CD14-positive monocyte (primary cell): ENCODE results near the gene ARMC5. TPM values are rescaled to one million over a fixed set of nuclear protein-coding genes. Genes with fewer than 3 reads are reported as not detected.

Experiments used
- DNase-seq, 3 donors: peaks; one replicate each; pipeline ENCODE4 v3.0.0-alpha.2; 2011 to 2022
- H2AFZ ChIP-seq: 2 replicates; pipeline ENCODE4 v1.6.0; 2012; ENCODE audit warnings: mild to moderate bottlenecking, low read depth, low read length, inconsistent platforms; ENCODE audit not compliant: insufficient read depth, poor library complexity, severe bottlenecking
- H3K27ac ChIP-seq, 2 donors: 1 replicate in 1 of 2; 2 replicates in 1 of 2; pipeline ENCODE4 v1.5.1; 2012 to 2013; ENCODE audit warnings: low read length in 2 of 2, control low read depth in 1 of 2, inconsistent platforms in 1 of 2, low read depth in 1 of 2, mild to moderate bottlenecking in 1 of 2
- H3K27me3 ChIP-seq, 2 donors: one replicate each; pipeline versions ENCODE4 v1.6.0 to v1.6.1; 2011 to 2013; ENCODE audit warnings: low read length in 2 of 2; ENCODE audit not compliant: control insufficient read depth in 2 of 2, insufficient read depth in 2 of 2
- H3K36me3 ChIP-seq, 2 donors: replicated peaks in 1 of 2; 1 replicate in 1 of 2; 2 replicates in 1 of 2; pipeline versions ENCODE4 v1.5.1 to v1.6.1; 2012 to 2013; ENCODE audit warnings: low read length in 2 of 2, control low read depth in 1 of 2, inconsistent platforms in 1 of 2, mild to moderate bottlenecking in 1 of 2; ENCODE audit not compliant: insufficient read depth in 2 of 2, control insufficient read depth in 1 of 2
- H3K4me1 ChIP-seq, 2 donors: 1 replicate in 1 of 2; 2 replicates in 1 of 2; pipeline versions ENCODE4 v1.5.1 to v1.6.1; 2012 to 2013; ENCODE audit warnings: low read length in 2 of 2, control low read depth in 1 of 2, inconsistent platforms in 1 of 2, mild to moderate bottlenecking in 1 of 2, moderate library complexity in 1 of 2; ENCODE audit not compliant: insufficient read depth in 2 of 2, control insufficient read depth in 1 of 2
- H3K4me2 ChIP-seq: replicated peaks from 2 replicates; pipeline ENCODE3; 2012; ENCODE audit warnings: low read length, moderate library complexity, mild to moderate bottlenecking; ENCODE audit not compliant: poor library complexity, severe bottlenecking; ENCODE audit errors: extremely low read depth
- H3K4me3 ChIP-seq, 3 experiments: fragments of 200-600 bp in 1 of 3; sonication (generic) in 1 of 3; replicated peaks in 1 of 3; 1 replicate in 2 of 3; 2 replicates in 1 of 3; pipeline ENCODE4 v1.5.1; 2011 to 2013; ENCODE audit warnings: low read length in 3 of 3, mild to moderate bottlenecking in 3 of 3, control low read depth in 2 of 3, low read depth in 2 of 3, inconsistent platforms in 1 of 3, moderate library complexity in 1 of 3
- H3K79me2 ChIP-seq: 2 replicates; pipeline ENCODE4 v1.6.0; 2012; ENCODE audit warnings: mild to moderate bottlenecking, control low read depth, inconsistent platforms, low read length, moderate library complexity; ENCODE audit not compliant: insufficient read depth
- H3K9ac ChIP-seq: 2 replicates; pipeline ENCODE4 v1.6.0; 2017; ENCODE audit warnings: low read length, mild to moderate bottlenecking; ENCODE audit not compliant: insufficient read depth, poor library complexity, severe bottlenecking
- H3K9me3 ChIP-seq, 2 donors: replicated peaks in 1 of 2; 1 replicate in 1 of 2; 2 replicates in 1 of 2; pipeline versions ENCODE4 v1.5.1 to v1.6.1; 2012 to 2013; ENCODE audit warnings: low read length in 2 of 2, control low read depth in 1 of 2; ENCODE audit not compliant: control insufficient read depth in 1 of 2, insufficient read depth in 1 of 2
- H4K20me1 ChIP-seq: 2 replicates; pipeline ENCODE4 v1.6.0; 2012; ENCODE audit warnings: mild to moderate bottlenecking, low read length, control low read depth, moderate library complexity; ENCODE audit not compliant: insufficient read depth
- H3K27ac Mint-ChIP-seq, 7 donors: one replicate each; pipeline ENCODE4 v1.8.0; 2020; ENCODE audit warnings: mild to moderate bottlenecking in 7 of 7, mixed read lengths in 7 of 7, moderate library complexity in 6 of 7, inconsistent platforms in 2 of 7
- H3K27me3 Mint-ChIP-seq, 3 donors: one replicate each; pipeline ENCODE4 v1.8.0; 2021 to 2022; ENCODE audit warnings: low read depth in 3 of 3, mild to moderate bottlenecking in 3 of 3, mixed read lengths in 3 of 3, moderate library complexity in 3 of 3, inconsistent platforms in 1 of 3
- H3K36me3 Mint-ChIP-seq, 2 donors: one replicate each; pipeline ENCODE4 v1.8.0; 2020; ENCODE audit warnings: mixed read lengths in 2 of 2, inconsistent platforms in 1 of 2, mild to moderate bottlenecking in 1 of 2
- H3K4me1 Mint-ChIP-seq: one replicate; pipeline ENCODE4 v1.8.0; 2020; ENCODE audit warnings: mild to moderate bottlenecking, mixed read lengths
- H3K4me3 Mint-ChIP-seq, 2 donors: one replicate each; pipeline ENCODE4 v1.8.0; 2020; ENCODE audit warnings: mild to moderate bottlenecking in 2 of 2, mixed read lengths in 2 of 2, moderate library complexity in 1 of 2
- H3K9me3 Mint-ChIP-seq, 7 donors: one replicate each; pipeline ENCODE4 v1.8.0; 2020 to 2022; ENCODE audit warnings: mixed read lengths in 7 of 7, mild to moderate bottlenecking in 6 of 7, moderate library complexity in 6 of 7, inconsistent platforms in 2 of 7
- WGBS: methylation state at CpG from one replicate; pipeline ENCODE4 v1.1.5; 2013; ENCODE audit warnings: missing lambda C conversion rate; ENCODE audit not compliant: insufficient coverage; 5-methylcytosine and 5-hydroxymethylcytosine counted together
- intact Hi-C, 2 donors: fragments of 100-400 bp; cut with micrococcal nuclease; formaldehyde crosslinking; loops; one replicate each; pipeline versions ENCODE4 v1.15.0 to v1.15.1; 2023
- polyA plus RNA-seq, 3 donors: library from polyadenylated mRNA; depleted of rRNA in 1 of 3; unstranded in 2 of 3; stranded (reverse) in 1 of 3; fragments of 300-500 nt in 2 of 3; fragments of >200 nt in 1 of 3; fragmentation: Illumina TruSeq in 2 of 3; gene quantifications; 1 replicate in 2 of 3; 2 replicates in 1 of 3; pipeline ENCODE4 v1.2.3, GENCODE V29; 2012 to 2021
- TF ChIP-seq, protein P1 (sequence below): fragments of 200-600 bp; IDR thresholded peaks from one replicate; pipeline ENCODE4 v1.8.0; 2022; ENCODE audit warnings: antibody characterized with exemption, mild to moderate bottlenecking

The ARMC5 gene
- polyA plus RNA-seq, 3 donors: 2.9 to 9.3 (median 4.2) TPM

GRCh38 chr16:31479751-31480150, 20.4 kb downstream of the ARMC5 start:
- no peaks in the 10 kb centered on the region for H3K36me3 Mint-ChIP-seq
- H3K9me3 Mint-ChIP-seq: peaks cover 0 to 2% (median 0%) of the 10 kb centered on the region in 7 donors
- H3K4me3 ChIP-seq: no peak overlapping the region
- H3K4me3 Mint-ChIP-seq: peak overlapping the region in 1 of 2 donors; percentile 31
- H2AFZ ChIP-seq: no peak overlapping the region
- intact Hi-C loops: no loop called here
- TF ChIP-seq, protein P1, sequence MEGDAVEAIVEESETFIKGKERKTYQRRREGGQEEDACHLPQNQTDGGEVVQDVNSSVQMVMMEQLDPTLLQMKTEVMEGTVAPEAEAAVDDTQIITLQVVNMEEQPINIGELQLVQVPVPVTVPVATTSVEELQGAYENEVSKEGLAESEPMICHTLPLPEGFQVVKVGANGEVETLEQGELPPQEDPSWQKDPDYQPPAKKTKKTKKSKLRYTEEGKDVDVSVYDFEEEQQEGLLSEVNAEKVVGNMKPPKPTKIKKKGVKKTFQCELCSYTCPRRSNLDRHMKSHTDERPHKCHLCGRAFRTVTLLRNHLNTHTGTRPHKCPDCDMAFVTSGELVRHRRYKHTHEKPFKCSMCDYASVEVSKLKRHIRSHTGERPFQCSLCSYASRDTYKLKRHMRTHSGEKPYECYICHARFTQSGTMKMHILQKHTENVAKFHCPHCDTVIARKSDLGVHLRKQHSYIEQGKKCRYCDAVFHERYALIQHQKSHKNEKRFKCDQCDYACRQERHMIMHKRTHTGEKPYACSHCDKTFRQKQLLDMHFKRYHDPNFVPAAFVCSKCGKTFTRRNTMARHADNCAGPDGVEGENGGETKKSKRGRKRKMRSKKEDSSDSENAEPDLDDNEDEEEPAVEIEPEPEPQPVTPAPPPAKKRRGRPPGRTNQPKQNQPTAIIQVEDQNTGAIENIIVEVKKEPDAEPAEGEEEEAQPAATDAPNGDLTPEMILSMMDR: no peak
- H3K4me1 ChIP-seq: peaks cover 18 to 27% of the 10 kb centered on the region in 2 donors
- DNase-seq: no peak
- no peak overlapping the region for H3K27ac ChIP-seq
- no peaks in the 10 kb centered on the region for H3K79me2 ChIP-seq
- peak overlapping the region in 1 of 7 donors; percentile 59 for H3K27ac Mint-ChIP-seq
- peaks cover 4 to 35% (median 23%) of the 10 kb centered on the region in 3 donors for H3K27me3 Mint-ChIP-seq
- no peak overlapping the region for H3K9ac ChIP-seq
- peaks cover 0 to 9% of the 10 kb centered on the region in 2 donors for H3K27me3 ChIP-seq
- no peaks in the 10 kb centered on the region for H4K20me1 ChIP-seq
- peaks cover 28% of the 10 kb centered on the region for H3K4me1 Mint-ChIP-seq
- no peak overlapping the region for H3K4me2 ChIP-seq
- no peaks in the 10 kb centered on the region for H3K9me3 ChIP-seq
- H3K36me3 ChIP-seq: no peaks in the 10 kb centered on the region
- 99% methylated on average over 7 of the region's 9 CpGs for WGBS

GRCh38 chr16:31480851-31481536, 21.7 kb downstream of the ARMC5 start:
- Histone ChIP-seq H3K4me1 (peaks cover 15 to 23% of the 10 kb centered on the region in 2 donors), H3K9me3 (no peaks in the 10 kb centered on the region), H4K20me1 (no peaks in the 10 kb centered on the region), H3K4me2 (no peak overlapping the region), H3K27ac (no peak overlapping the region), H3K36me3 (no peaks in the 10 kb centered on the region), H3K27me3 (peaks cover 0 to 5% of the 10 kb centered on the region in 2 donors), H2AFZ (no peak overlapping the region), H3K4me3 (no peak overlapping the region), H3K79me2 (no peaks in the 10 kb centered on the region), H3K9ac (no peak overlapping the region)
- TF ChIP-seq, protein P1: no peak
- WGBS: 4% methylated on average over 6 of the region's 7 CpGs
- Mint-ChIP-seq H3K9me3 (peaks cover 0 to 2% (median 0%) of the 10 kb centered on the region in 7 donors), H3K4me3 (no peak overlapping the region), H3K27me3 (peaks cover 4 to 31% (median 22%) of the 10 kb centered on the region in 3 donors), H3K27ac (no peak overlapping the region), H3K4me1 (peaks cover 26% of the 10 kb centered on the region), H3K36me3 (no peaks in the 10 kb centered on the region)
- no peak for DNase-seq
- intact Hi-C loops: no loop called here
